OCI-LY1 (cell line): ENCODE measurements around the gene ZFHX3.

Source experiments
- EZH2 ChIP-seq: fragments of 200-600 bp; sonication (generic), shearing (Covaris generic); IDR thresholded peaks from 2 replicates; pipeline ENCODE4 v1.8.0; 2017; ENCODE audit warnings: borderline replicate concordance, mixed run types, mild to moderate bottlenecking, antibody characterized with exemption, low read length, moderate library complexity, mixed read lengths
- TF ChIP-seq, protein P1 (sequence below): fragments of 200-600 bp; sonication (generic), shearing (Covaris generic); IDR thresholded peaks from 2 replicates; pipeline ENCODE4 v1.5.1; 2017; ENCODE audit warnings: mild to moderate bottlenecking, antibody characterized with exemption, low read length, moderate library complexity, mixed read lengths

GRCh38 chr16:73058616-73059409 lies 10.9 kb upstream of the ZFHX3 start:
- TF ChIP-seq, protein P1, sequence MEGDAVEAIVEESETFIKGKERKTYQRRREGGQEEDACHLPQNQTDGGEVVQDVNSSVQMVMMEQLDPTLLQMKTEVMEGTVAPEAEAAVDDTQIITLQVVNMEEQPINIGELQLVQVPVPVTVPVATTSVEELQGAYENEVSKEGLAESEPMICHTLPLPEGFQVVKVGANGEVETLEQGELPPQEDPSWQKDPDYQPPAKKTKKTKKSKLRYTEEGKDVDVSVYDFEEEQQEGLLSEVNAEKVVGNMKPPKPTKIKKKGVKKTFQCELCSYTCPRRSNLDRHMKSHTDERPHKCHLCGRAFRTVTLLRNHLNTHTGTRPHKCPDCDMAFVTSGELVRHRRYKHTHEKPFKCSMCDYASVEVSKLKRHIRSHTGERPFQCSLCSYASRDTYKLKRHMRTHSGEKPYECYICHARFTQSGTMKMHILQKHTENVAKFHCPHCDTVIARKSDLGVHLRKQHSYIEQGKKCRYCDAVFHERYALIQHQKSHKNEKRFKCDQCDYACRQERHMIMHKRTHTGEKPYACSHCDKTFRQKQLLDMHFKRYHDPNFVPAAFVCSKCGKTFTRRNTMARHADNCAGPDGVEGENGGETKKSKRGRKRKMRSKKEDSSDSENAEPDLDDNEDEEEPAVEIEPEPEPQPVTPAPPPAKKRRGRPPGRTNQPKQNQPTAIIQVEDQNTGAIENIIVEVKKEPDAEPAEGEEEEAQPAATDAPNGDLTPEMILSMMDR, result no peak
- TF ChIP-seq EZH2, result no peak
